Mesenteric fat pad (tissue), 1 donor: ENCODE data around the gene CD274. TPM values are rescaled to one million over a fixed set of nuclear protein-coding genes. Genes with fewer than 3 reads are reported as not detected.
"Not testable (repeated sequence)": the region's sequence is repeated elsewhere in the genome, so short reads cannot be mapped to it uniquely, and the experiment has no call there.

Experiments used
- DNase-seq: peaks from one replicate; pipeline ENCODE4 v3.0.0-alpha.2; 2020; ENCODE audit warnings: low spot score
- long read RNA-seq: library from polyadenylated mRNA; unstranded; transcript quantifications from one replicate; pipeline ENCODE4 v2.0.0, GENCODE V29; 2020
- total RNA-seq: library from RNA; stranded (reverse); fragmentation: NEBNext Ultra II Directional; extraction: Animal tissue kit (Norgen Biotek cat#: 25700); gene quantifications from one replicate; pipeline ENCODE4 v1.2.1, GENCODE V29; 2021
- donor health status: DM: yes; HTN: yes; CAD: no.

CD274 gene
- 1.0 TPM for total RNA-seq
- long read RNA-seq = 0 reads

- peak; percentile 97 for DNase-seq
Observed at GRCh38 chr9:5450359-5451091, at the start of gene CD274. TSS of gene CD274 (plus strand) at chr9:5450542. CDS start at chr9:5456114, 5,572 bp downstream.

GRCh38 chr9:5402217-5402616, 48.1 kb upstream of the CD274 start:
- no peak for DNase-seq

DNA sequence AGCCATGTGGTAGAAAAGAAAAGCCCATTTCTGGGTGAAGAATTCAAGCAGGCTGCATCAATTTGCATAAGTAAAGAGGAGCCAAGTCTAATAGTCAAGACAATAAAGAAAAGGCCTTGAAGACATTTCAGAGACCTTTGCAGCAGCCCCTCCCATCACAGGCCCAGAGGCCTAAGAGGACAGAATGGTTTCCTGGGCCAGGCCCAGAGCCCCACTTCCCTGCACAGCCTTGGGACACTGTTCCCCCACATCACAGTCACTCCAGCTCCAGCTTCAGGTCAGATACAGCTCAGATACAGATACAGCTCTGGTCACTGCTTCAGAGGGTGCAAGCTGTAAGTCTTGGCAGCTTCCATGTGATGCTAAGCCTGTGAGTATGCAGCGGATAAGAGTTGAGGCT, 41.7 kb upstream of the CD274 start:
- no peak for DNase-seq

DNA sequence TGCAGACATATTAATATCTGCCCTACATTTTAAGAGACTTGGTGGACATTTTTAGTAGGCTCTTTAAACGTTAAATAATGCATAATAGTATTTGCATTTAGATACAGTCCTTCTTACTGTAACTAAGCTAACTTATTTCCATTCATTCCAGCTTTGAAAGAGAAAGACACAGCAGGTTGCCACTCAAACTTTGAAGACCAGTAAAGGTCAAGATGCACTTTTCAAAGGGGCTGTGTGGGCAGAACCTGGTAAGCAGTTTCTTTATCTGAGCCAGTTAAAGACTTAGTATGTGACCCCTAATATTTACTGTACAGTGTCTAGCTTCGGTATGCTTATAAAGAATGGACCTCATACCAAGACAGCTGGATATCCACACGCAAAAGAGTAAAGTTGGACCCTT, 33.4 kb upstream of the CD274 start:
- DNase-seq = no peak

DNA sequence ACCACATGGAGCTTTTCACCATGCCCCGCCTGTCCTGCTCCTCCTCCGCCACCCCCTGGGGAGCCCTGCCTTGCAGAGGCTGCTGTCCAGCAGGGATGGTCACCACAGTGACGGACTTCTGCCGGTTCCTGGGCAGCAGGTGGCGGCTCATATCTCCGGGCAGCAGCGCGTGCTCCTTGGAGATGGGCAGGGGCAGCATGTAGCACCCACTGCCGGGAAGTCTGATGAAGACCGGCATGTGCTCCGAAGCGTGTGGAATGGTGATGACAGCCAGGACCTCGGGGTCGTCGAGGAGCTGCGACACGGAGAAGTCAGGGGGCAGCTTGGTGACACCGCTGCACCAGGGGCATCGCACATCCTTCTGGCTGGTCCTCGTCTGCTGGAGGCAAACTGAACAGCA, 31.9 kb upstream of the CD274 start:
- DNase-seq = no peak

DNA sequence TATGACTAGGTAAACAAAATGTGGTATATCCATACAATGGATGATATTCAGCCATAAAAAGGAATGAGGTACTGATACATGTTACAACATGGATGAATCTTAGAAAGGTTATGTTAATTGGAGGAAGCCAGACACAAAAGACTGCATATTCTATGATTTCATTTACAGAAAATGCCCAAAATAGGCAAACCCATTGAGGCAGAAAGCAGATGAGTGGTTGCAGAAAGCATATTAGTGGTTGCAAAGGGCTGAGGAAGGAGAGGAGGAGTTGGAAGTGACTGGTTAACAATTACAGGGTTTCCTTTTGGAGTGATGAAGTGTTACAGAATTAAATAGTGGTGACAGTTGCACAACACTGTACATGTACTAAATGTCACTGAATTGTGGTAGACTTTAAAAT, 30.4 kb upstream of the CD274 start:
- DNase-seq = no peak

DNA sequence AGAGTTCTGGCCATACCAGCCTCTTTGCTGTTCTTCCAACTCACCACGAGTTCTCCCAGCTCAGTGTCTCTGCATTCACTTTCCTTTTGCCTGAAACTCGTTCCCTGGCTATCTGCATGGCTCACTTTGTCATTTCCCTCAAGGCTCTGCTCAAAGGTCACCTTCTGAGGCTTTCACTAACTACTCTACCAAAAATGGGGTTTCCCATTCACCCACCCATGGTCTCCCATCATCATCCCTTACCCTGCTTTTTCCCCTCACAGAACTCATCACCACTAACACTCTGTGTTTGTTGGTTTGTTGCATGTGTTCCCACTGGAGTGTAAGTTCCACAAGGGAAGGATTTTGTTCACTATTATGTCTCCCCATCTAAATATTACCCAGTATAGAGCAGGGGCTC, 29.2 kb upstream of the CD274 start:
- no peak for DNase-seq

DNA sequence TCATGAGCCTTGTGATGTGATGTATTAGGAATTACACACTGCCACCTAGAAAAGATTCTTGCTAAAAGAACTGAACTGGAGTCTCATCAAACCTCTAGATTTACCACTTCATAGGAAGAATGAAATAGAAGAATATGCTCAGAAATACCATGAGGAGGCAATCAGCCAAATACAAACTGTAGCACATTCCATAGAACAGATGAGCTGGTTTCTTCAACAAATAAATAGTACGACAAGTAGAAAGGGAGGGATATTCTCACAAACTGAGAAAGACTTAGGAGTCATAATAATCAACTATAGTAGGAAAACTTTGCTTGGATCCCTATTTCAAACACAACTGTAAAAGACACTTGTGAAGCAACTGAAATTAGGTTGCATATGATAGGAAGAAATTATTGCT, 28.1 kb upstream of the CD274 start:
- DNase-seq = no peak

DNA sequence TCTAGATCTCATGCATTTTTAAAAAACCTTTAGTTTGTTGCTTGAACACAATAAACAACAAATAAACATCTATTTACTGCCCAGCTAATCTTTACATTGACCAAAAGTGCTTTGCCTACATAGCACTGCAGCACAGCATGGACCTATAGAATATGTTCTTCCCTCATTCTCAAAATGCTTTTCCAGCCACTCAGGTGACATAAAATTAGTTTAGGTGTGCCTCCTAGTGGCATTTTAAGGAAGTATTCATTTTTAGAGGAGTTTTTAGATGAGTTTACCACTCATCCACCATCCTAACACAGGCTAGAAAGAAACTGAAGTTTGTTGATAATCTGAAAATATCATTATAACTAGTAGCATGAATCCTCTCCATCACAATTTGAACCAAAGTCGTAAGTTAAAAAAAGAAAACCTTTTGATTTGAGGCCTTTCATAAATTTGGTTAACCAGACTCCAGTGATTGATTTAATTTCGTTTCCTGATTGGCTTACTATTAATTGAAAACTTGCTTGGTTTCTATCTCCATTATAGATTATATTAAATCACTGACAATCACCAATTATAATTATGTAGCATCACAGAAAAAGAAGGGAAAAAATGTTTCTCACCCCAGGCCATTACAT, 25.2 kb upstream of the CD274 start:
- no peak for DNase-seq

GRCh38 chr9:5427005-5427404, 23.3 kb upstream of the CD274 start:
- DNase-seq = no peak

GRCh38 chr9:5428172-5428571, 22.2 kb upstream of the CD274 start:
- no peak for DNase-seq

DNA sequence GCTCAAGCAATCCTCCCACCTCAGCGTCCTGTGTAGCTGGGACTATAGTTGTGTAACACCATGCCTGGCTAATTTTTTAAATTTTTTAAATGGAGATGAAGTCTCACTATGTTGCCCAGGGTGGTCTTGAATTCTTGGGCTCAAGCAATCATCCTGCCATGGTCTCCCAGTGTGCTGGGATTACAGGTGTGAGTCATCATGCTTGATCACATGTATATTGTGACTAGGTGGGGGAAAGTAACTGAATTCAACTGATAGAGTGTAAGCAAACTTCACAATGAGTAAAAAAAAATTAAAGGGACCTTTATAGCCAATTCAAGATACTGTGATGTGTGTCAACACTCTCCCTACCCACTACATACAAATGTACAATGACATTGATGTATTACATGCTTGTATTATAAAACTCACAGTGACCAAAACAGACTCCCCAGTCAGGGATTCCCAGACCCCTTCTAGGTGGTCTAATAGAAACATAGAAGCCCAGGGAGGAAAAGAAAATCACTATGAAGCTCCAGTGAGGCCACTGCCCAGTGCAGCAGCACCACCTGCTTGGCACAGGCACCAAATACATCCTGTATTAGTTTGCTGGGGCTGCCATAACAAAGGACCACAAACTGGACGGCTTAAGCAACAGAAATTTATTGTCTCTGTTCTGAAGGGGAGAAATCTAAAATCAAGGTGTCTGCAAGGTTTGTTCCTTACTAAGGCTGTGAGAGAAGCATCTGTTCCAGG, 21.4 kb upstream of the CD274 start:
- DNase-seq = no peak

- no peak for DNase-seq
Observed at GRCh38 chr9:5429873-5430564, 20.3 kb upstream of the CD274 start.

- DNase-seq = no peak
Observed at GRCh38 chr9:5430912-5431311, 19.4 kb upstream of the CD274 start.

DNA sequence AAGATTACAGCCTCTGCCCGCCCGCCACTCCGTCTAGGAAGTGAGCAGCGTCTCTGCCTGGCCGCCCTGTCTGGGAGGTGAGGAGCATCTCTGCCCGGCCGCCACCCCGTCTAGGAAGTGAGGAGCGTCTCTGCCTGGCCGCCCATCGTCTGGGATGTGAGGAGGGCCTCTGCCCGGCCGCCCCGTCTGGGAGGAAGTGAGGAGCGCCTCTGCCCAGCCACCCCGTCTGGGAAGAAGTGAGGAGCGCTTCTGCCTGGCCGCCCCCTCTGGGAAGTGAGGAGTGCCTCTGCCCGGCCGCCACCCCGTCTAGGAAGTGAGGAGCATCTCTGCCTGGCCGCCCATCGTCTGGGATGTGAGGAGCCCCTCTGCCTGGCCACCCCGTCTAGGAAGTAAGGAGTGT, 17.5 kb upstream of the CD274 start:
- DNase-seq = not testable (repeated sequence)

DNA sequence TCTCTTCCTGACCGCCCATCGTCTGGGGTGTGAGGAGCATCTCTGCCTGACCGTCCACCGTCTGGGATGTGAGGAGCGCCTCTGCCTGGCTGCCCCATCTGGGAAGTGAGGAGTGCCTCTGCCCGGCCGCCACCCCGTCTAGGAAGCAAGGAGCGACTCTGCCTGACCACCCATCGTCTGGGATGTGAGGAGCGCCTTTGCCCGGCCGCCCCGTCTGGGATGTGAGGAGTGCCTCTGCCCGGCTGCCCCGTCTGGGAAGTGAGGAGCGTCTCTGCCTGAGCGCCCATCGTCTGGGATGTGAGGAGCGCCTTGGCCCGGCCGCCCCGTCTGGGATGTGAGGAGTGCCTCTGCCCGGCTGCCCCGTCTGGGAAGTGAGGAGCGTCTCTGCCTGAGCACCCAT, 17.0 kb upstream of the CD274 start:
- not testable (repeated sequence) for DNase-seq

GRCh38 chr9:5433841-5434810, 16.2 kb upstream of the CD274 start:
- DNase-seq = not testable (repeated sequence)

DNA sequence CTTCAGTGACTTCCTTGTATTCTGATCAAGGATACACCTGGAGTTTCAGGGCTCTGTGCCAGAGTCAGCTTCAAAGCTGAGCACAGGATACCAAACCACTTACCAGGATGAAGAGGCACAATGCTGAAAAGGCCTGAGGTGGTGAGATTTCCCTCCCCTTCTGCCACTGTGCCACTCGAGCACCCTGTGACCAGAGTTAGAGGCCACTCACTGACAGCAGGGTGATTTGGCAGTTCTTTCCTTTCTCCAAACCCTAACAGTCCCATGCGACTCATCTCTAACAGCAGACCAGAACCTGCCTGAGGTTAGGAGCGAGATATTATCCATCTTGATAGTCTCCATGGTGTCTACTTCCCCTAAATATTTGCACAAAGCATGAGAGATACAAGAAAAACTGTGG, 14.4 kb upstream of the CD274 start:
- no peak for DNase-seq

GRCh38 chr9:5436441-5436840, 13.9 kb upstream of the CD274 start:
- DNase-seq = no peak
